CD8-positive, alpha-beta memory T cell (primary cell): ENCODE results near the gene FREM2. TPM values are rescaled to one million over a fixed set of nuclear protein-coding genes. Genes with fewer than 3 reads are reported as not detected.

Experiments used
- CTCF ChIA-PET: fragments of 350-600 bp; sonication (Branson Sonifier 250); formaldehyde crosslinking; loops from one replicate; lab custom pipeline; 2021; ENCODE audit warnings: antibody characterized with exemption; lab: Charles Lee
- POLR2A ChIA-PET: fragments of 350-600 bp; sonication (Branson Sonifier 250); formaldehyde crosslinking; loops from one replicate; lab custom pipeline; 2021; ENCODE audit warnings: antibody characterized with exemption; lab: Charles Lee
- DNase-seq, 5 donors: peaks; one replicate each; pipeline versions ENCODE4 v3.0.0 to v3.0.0-alpha.2; 2020 to 2022; ENCODE audit warnings: mixed read lengths in 1 of 5
- H3K27ac ChIP-seq: one replicate; pipeline ENCODE4 v1.7.0; 2013; ENCODE audit warnings: low read depth, mild to moderate bottlenecking, low read length, moderate library complexity
- H3K27me3 ChIP-seq: 2 replicates; pipeline ENCODE4 v1.7.0; 2013; ENCODE audit warnings: low read length, mild to moderate bottlenecking; ENCODE audit not compliant: insufficient read depth, poor library complexity, severe bottlenecking
- H3K36me3 ChIP-seq: 2 replicates; pipeline ENCODE4 v1.7.0; 2013; ENCODE audit warnings: mild to moderate bottlenecking, low read length, moderate library complexity; ENCODE audit not compliant: insufficient read depth
- H3K4me1 ChIP-seq: 2 replicates; pipeline ENCODE4 v1.7.0; 2013; ENCODE audit warnings: mild to moderate bottlenecking, low read length, moderate library complexity; ENCODE audit not compliant: insufficient read depth
- H3K4me3 ChIP-seq: 2 replicates; pipeline ENCODE4 v1.7.0; 2013; ENCODE audit warnings: mild to moderate bottlenecking, low read length
- H3K9me3 ChIP-seq: 2 replicates; pipeline ENCODE4 v1.7.0; 2013; ENCODE audit warnings: mild to moderate bottlenecking, low read length
- H3K27ac Mint-ChIP-seq, 8 donors: one replicate each; pipeline ENCODE4 v1.8.0; 2020 to 2021; ENCODE audit warnings: mixed read lengths in 8 of 8, mild to moderate bottlenecking in 6 of 8, inconsistent platforms in 3 of 8, moderate library complexity in 3 of 8
- H3K27me3 Mint-ChIP-seq, 2 donors: one replicate each; pipeline ENCODE4 v1.8.0; 2020 to 2021; ENCODE audit warnings: mixed read lengths in 2 of 2, mild to moderate bottlenecking in 1 of 2, moderate library complexity in 1 of 2
- H3K36me3 Mint-ChIP-seq, 3 donors: one replicate each; pipeline ENCODE4 v1.8.0; 2020 to 2021; ENCODE audit warnings: mixed read lengths in 3 of 3, inconsistent platforms in 1 of 3, mild to moderate bottlenecking in 1 of 3
- H3K4me1 Mint-ChIP-seq, 3 donors: one replicate each; pipeline ENCODE4 v1.8.0; 2020 to 2021; ENCODE audit warnings: mixed read lengths in 3 of 3, inconsistent platforms in 1 of 3, mild to moderate bottlenecking in 1 of 3
- H3K4me3 Mint-ChIP-seq, 7 donors: one replicate each; pipeline ENCODE4 v1.8.0; 2020 to 2021; ENCODE audit warnings: mixed read lengths in 7 of 7, mild to moderate bottlenecking in 6 of 7, moderate library complexity in 4 of 7, inconsistent platforms in 2 of 7
- H3K9me3 Mint-ChIP-seq, 5 donors: one replicate each; pipeline ENCODE4 v1.8.0; 2020 to 2022; ENCODE audit warnings: mixed read lengths in 5 of 5, mild to moderate bottlenecking in 3 of 5, moderate library complexity in 2 of 5, inconsistent platforms in 1 of 5
- polyA plus RNA-seq: library from polyadenylated mRNA; unstranded; fragments of 300-500 nt; fragmentation: Illumina TruSeq; gene quantifications from one replicate; pipeline ENCODE4 v1.2.3, GENCODE V29; 2021
- total RNA-seq, 2 experiments: library from RNA; stranded (reverse); gene quantifications; one replicate each; pipeline ENCODE4 v1.2.3, GENCODE V29; 2021

The FREM2 gene
- total and polyA plus RNA-seq, 3 experiments from 2014 or later, result not detected

DNA sequence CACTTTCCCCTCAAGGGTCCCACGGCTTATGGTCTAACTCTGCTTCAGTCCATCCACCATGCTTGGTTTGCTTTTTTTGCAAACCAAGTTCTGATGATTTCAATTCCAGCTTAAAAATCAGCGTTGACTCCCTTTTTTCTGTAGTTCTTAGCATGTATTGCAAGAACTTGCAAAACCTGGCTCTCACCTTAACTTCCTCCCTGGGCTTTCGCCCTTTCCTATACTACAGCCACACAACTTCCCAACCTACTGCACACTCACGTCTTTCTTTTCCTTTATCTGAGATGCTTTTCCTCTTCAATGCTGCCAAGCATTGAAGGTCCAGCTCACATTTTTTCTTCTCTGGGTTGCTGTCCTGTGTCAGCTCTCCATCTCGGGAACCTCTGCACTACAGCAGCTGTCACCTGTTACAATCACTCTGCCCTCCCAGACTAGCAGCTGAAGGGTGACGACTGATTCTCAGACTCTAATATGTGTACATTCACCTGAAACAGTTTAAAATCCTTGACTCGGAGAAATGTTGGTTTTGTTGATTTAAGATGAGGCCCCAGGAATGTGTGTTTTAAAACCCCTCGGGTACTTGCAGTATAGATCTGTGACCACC lies 143.7 kb downstream of the FREM2 start:
- H3K4me3 Mint-ChIP-seq, result no peak overlapping the region
- Histone ChIP-seq H3K9me3 (no peaks in the 10 kb centered on the region), H3K27ac (no peak overlapping the region), H3K36me3 (no peaks in the 10 kb centered on the region), H3K27me3 (no peaks in the 10 kb centered on the region), H3K4me1 (no peaks in the 10 kb centered on the region), H3K4me3 (no peak overlapping the region)
- DNase-seq, result no peak
- no peaks in the 10 kb centered on the region for H3K36me3 Mint-ChIP-seq
- POLR2A ChIA-PET, result no interaction called here
- CTCF ChIA-PET, result no interaction called here
- H3K27ac Mint-ChIP-seq, result no peak overlapping the region
- H3K9me3 Mint-ChIP-seq, result peaks cover 0 to 2% (median 0%) of the 10 kb centered on the region in 5 donors
- no peaks in the 10 kb centered on the region for H3K27me3 Mint-ChIP-seq
- H3K4me1 Mint-ChIP-seq, result no peaks in the 10 kb centered on the region

DNA sequence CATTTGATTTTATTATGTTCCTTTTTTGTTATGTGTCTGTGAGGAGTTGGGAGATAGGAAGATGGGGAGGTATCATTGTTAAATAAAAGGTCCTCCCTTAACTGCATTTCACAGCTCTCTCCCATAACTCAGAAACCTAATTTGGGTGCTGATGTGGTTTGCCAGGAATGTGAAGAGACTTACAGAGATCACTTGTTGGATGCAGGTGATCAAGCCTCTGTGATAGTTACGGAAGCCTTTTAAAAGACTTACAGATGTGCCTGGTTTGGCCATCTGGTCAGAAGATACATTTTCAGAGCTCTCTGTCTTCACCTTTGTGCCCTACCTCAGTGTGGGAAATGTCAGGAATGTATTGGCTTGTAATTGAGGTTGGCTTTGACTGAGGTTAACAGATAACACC lies 157.7 kb downstream of the FREM2 start:
- no peak overlapping the region for H3K27ac ChIP-seq
- Mint-ChIP-seq H3K4me3 (no peak overlapping the region), H3K27ac (no peak overlapping the region), H3K4me1 (no peaks in the 10 kb centered on the region), H3K27me3 (peaks cover 0 to 7% of the 10 kb centered on the region in 2 donors), H3K9me3 (peaks cover 0 to 6% (median 0%) of the 10 kb centered on the region in 5 donors), H3K36me3 (no peaks in the 10 kb centered on the region)
- no peaks in the 10 kb centered on the region for H3K27me3 ChIP-seq
- POLR2A ChIA-PET, result no interaction called here
- no peak overlapping the region for H3K4me3 ChIP-seq
- no peaks in the 10 kb centered on the region for H3K4me1 ChIP-seq
- CTCF ChIA-PET, result no interaction called here
- no peaks in the 10 kb centered on the region for H3K36me3 ChIP-seq
- H3K9me3 ChIP-seq, result no peaks in the 10 kb centered on the region
- DNase-seq, result no peak

DNA sequence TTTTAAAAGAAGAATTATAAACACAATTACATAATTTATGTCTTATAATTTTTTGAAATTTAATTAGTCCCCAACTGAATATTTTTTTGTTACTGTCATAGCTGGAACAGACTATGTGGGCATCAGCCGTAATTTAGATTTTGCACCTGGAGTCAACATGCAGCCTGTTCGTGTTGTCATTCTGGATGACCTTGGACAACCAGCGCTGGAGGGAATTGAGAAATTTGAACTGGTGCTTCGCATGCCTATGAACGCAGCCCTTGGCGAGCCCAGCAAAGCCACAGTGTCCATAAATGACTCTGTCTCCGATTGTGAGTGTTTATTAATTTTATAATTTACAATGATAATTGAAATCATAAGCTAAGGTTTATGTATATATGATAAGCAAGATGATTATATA lies 161.5 kb downstream of the FREM2 start:
- peaks cover 0 to 2% (median 0%) of the 10 kb centered on the region in 5 donors for H3K9me3 Mint-ChIP-seq
- DNase-seq, result no peak
- no peaks in the 10 kb centered on the region for H3K27me3 ChIP-seq
- no peak overlapping the region for H3K27ac Mint-ChIP-seq
- ChIA-PET POLR2A (no interaction called here), CTCF (interaction anchor here (1.1 kb wide), 1 partner anchor 24 kb away, joined by 3 read pairs; no protein-coding TSS in a partner anchor)
- H3K36me3 Mint-ChIP-seq, result no peaks in the 10 kb centered on the region
- no peaks in the 10 kb centered on the region for H3K4me1 Mint-ChIP-seq
- no peaks in the 10 kb centered on the region for H3K36me3 ChIP-seq
- H3K9me3 ChIP-seq, result no peaks in the 10 kb centered on the region
- no peaks in the 10 kb centered on the region for H3K4me1 ChIP-seq
- peaks cover 0 to 7% of the 10 kb centered on the region in 2 donors for H3K27me3 Mint-ChIP-seq
- no peak overlapping the region for H3K27ac ChIP-seq
- no peak overlapping the region for H3K4me3 Mint-ChIP-seq
- H3K4me3 ChIP-seq, result no peak overlapping the region

DNA sequence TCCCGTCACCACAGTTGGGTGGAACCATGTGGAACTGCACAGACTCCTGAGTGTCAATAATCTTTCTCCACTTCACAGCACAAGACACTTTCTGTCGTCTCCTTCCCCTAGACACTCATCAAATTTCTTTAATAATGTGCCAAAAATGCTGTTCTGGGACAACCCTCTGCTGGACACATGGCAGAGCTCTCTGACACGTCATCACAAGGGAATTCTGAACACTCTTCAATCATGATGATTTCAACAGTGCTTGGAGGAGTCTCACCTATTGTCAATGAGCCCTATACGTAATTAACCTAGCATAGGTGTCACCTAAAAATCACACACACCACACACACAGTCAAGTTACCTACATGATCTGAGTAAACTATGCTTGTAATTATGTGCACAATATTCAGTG lies 162.4 kb downstream of the FREM2 start:
- no peaks in the 10 kb centered on the region for H3K36me3 ChIP-seq
- Mint-ChIP-seq H3K4me1 (no peaks in the 10 kb centered on the region), H3K4me3 (no peak overlapping the region), H3K27ac (no peak overlapping the region), H3K9me3 (peaks cover 0 to 2% (median 0%) of the 10 kb centered on the region in 5 donors), H3K36me3 (no peaks in the 10 kb centered on the region), H3K27me3 (peaks cover 0 to 7% of the 10 kb centered on the region in 2 donors)
- H3K4me1 ChIP-seq, result no peaks in the 10 kb centered on the region
- no peak overlapping the region for H3K4me3 ChIP-seq
- H3K27me3 ChIP-seq, result no peaks in the 10 kb centered on the region
- DNase-seq, result no peak
- POLR2A ChIA-PET, result no interaction called here
- no peaks in the 10 kb centered on the region for H3K9me3 ChIP-seq
- CTCF ChIA-PET, result interaction anchor here (1.1 kb wide), 1 partner anchor 23 kb away, joined by 3 read pairs; no protein-coding TSS in a partner anchor
- no peak overlapping the region for H3K27ac ChIP-seq

DNA sequence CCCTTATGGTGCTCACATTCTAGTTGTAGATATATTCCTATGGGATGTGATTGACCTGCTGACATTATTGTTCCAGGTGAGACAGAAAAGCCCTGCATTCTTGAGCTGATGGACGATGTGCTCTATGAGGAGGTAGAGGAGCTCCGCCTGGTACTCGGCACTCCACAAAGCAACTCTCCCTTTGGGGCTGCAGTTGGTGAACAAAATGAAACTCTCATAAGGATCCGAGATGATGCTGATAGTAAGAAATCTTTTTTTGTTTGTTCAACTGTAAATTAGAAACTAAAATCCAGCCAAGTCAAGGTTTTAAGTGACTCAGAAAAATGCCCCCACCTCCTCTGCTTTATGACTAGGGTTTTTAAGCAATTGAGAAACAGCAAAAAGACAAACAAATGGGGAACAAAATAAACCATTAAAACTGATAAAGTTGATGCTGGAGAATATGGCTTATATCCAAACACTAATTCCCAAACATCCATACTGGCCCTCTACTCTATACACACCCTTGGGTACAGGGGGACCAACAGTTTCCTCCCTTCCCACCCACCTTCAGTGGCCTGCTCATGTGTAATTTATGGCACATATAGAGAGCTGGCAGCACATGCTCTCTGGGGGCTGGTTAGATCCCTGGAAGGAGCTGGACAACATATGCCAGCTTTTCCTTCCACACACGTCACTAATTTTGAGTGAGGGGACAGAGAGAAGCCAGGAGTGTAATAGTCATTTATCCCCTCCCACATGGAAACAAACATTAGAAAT lies 164.2 kb downstream of the FREM2 start:
- DNase-seq, result no peak
- H3K4me3 ChIP-seq, result no peak overlapping the region
- Mint-ChIP-seq H3K4me3 (no peak overlapping the region), H3K36me3 (no peaks in the 10 kb centered on the region), H3K27ac (no peak overlapping the region), H3K4me1 (peaks cover 0 to under 1% (median 0%) of the 10 kb centered on the region in 3 donors), H3K27me3 (peaks cover 0 to 7% of the 10 kb centered on the region in 2 donors), H3K9me3 (peaks cover 0 to 2% (median 0%) of the 10 kb centered on the region in 5 donors)
- H3K4me1 ChIP-seq, result no peaks in the 10 kb centered on the region
- ChIA-PET POLR2A (no interaction called here), CTCF (no interaction called here)
- H3K36me3 ChIP-seq, result no peaks in the 10 kb centered on the region
- no peak overlapping the region for H3K27ac ChIP-seq
- H3K9me3 ChIP-seq, result no peaks in the 10 kb centered on the region
- H3K27me3 ChIP-seq, result no peaks in the 10 kb centered on the region

DNA sequence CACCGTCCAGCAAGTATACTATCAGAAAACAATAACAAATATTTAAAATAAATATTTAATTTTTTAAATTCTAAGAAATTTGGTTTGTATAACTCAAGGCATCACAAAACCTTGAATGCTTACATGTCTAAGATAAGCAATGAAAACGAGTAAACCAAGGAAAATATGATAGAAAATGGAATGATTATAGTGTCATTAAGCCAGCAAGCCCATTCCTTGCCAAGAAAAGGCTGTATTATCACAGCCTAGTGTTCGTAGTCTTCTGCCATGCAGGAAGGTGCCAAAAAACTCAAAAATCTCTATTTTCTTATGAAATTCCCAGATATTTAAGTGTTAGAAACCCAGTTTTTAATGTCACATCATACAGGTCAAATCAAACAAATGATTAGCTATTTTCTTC lies 167.3 kb downstream of the FREM2 start:
- Mint-ChIP-seq H3K27ac (no peak overlapping the region), H3K9me3 (peaks cover 0 to 2% (median 0%) of the 10 kb centered on the region in 5 donors), H3K27me3 (peaks cover 3 to 6% of the 10 kb centered on the region in 2 donors), H3K4me3 (no peak overlapping the region), H3K36me3 (no peaks in the 10 kb centered on the region), H3K4me1 (peaks cover 0 to 5% (median 0%) of the 10 kb centered on the region in 3 donors)
- DNase-seq, result no peak
- H3K4me1 ChIP-seq, result no peaks in the 10 kb centered on the region
- ChIA-PET POLR2A (no interaction called here), CTCF (no interaction called here)
- H3K9me3 ChIP-seq, result no peaks in the 10 kb centered on the region
- H3K27me3 ChIP-seq, result no peaks in the 10 kb centered on the region
- H3K36me3 ChIP-seq, result no peaks in the 10 kb centered on the region
- no peak overlapping the region for H3K27ac ChIP-seq
- H3K4me3 ChIP-seq, result no peak overlapping the region

DNA sequence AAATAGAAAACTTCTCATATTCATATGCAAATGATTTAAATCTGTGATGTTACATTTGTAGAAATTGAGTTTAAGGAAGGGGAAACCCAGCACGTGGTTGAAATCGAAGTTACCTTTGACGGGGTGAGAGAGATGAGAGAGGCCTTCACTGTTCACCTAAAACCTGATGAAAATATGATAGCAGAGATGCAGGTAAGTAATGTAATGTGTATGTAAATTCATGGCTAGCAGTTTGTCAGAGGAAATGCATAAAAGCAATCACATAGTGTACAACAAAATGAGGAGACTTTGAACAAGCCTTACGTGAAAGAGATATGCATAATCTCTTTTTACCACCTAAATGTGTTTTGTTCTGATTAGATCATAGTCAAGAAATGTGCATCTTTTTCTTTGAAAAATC lies 169.2 kb downstream of the FREM2 start:
- CTCF ChIA-PET, result no interaction called here
- H3K9me3 Mint-ChIP-seq, result no peaks in the 10 kb centered on the region
- H3K27ac ChIP-seq, result no peak overlapping the region

DNA sequence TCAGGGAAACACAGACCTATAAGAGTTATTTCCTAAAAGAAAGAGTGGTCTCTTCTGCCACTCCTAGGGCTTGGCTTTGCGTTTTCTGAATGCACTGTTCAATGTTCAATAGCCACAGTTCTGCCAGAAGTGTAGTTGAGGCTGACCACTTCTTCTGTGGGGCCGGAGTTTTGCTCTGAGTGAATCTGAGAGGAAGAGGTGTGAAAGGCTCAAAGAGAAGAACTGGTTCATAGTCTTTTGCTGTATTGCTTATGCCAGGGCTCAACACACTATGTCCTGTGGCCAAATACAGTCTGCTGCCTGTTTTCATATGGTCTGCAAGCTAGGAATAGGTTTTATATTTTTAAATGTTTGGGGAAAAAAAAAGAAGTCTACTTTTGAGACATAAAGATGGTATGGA lies 175.6 kb downstream of the FREM2 start:
- ChIA-PET CTCF (no interaction called here), POLR2A (no interaction called here)
- DNase-seq, result no peak
- Mint-ChIP-seq H3K4me1 (no peaks in the 10 kb centered on the region), H3K27me3 (peaks cover 1 to 4% of the 10 kb centered on the region in 2 donors), H3K9me3 (no peaks in the 10 kb centered on the region), H3K27ac (no peak overlapping the region), H3K36me3 (no peaks in the 10 kb centered on the region), H3K4me3 (no peak overlapping the region)
- H3K4me1 ChIP-seq, result no peaks in the 10 kb centered on the region
- H3K27ac ChIP-seq, result no peak overlapping the region
- H3K4me3 ChIP-seq, result no peak overlapping the region
- no peaks in the 10 kb centered on the region for H3K27me3 ChIP-seq
- H3K36me3 ChIP-seq, result no peaks in the 10 kb centered on the region
- no peaks in the 10 kb centered on the region for H3K9me3 ChIP-seq

More for the DNA sequence above, 169.2 kb downstream of the FREM2 start:
- no peaks in the 10 kb centered on the region for H3K27me3 ChIP-seq
- Mint-ChIP-seq H3K27me3 (peaks cover 0 to 3% of the 10 kb centered on the region in 2 donors), H3K36me3 (no peaks in the 10 kb centered on the region), H3K4me3 (no peak overlapping the region), H3K4me1 (peaks cover 0 to 5% (median 0%) of the 10 kb centered on the region in 3 donors), H3K27ac (no peak overlapping the region)
- POLR2A ChIA-PET, result no interaction called here
- H3K36me3 ChIP-seq, result no peaks in the 10 kb centered on the region
- DNase-seq, result no peak
- H3K9me3 ChIP-seq, result no peaks in the 10 kb centered on the region
- no peaks in the 10 kb centered on the region for H3K4me1 ChIP-seq
- H3K4me3 ChIP-seq, result no peak overlapping the region
